Neuronal stem cell (in vitro differentiated cells): ENCODE measurements around the gene RAF1.
"Not testable (repeated sequence)": the region's sequence is repeated elsewhere in the genome, so short reads cannot be mapped to it uniquely, and the experiment has no call there.

Source experiments
- DNase-seq: peaks from one replicate; pipeline ENCODE4 v3.0.0-alpha.2; 2013; ENCODE audit warnings: low spot score
- H2AFZ ChIP-seq: one replicate; pipeline ENCODE4 v1.6.1; 2013; ENCODE audit warnings: mild to moderate bottlenecking, low read length, inconsistent platforms
- H2AK5ac ChIP-seq: 2 replicates; pipeline ENCODE4 v1.6.1; 2013; ENCODE audit warnings: low read depth, mild to moderate bottlenecking, inconsistent platforms, low read length, moderate library complexity, mixed read lengths
- H2BK120ac ChIP-seq: 2 replicates; pipeline ENCODE4 v1.6.1; 2013; ENCODE audit warnings: low read depth, mild to moderate bottlenecking, inconsistent platforms, low read length, moderate library complexity, mixed read lengths
- H2BK12ac ChIP-seq: one replicate; pipeline ENCODE4 v1.6.1; 2013; ENCODE audit warnings: low read length, inconsistent platforms
- H2BK15ac ChIP-seq: 2 replicates; pipeline ENCODE4 v1.6.1; 2013; ENCODE audit warnings: mild to moderate bottlenecking, low read length, inconsistent platforms, mixed read lengths
- H2BK5ac ChIP-seq: one replicate; pipeline ENCODE4 v1.6.1; 2013; ENCODE audit warnings: inconsistent platforms, mild to moderate bottlenecking, low read length, moderate library complexity
- H3K14ac ChIP-seq: one replicate; pipeline ENCODE4 v1.6.1; 2013; ENCODE audit warnings: low read length, inconsistent platforms
- H3K18ac ChIP-seq: 2 replicates; pipeline ENCODE4 v1.6.1; 2013; ENCODE audit warnings: low read length, inconsistent platforms
- H3K23ac ChIP-seq: 2 replicates; pipeline ENCODE4 v1.6.1; 2013; ENCODE audit warnings: low read depth, mild to moderate bottlenecking, mixed read lengths, low read length, inconsistent platforms; ENCODE audit not compliant: poor library complexity
- H3K27ac ChIP-seq: replicated peaks from 3 replicates; pipeline ENCODE4 v1.5.1; 2013; ENCODE audit warnings: low read length, inconsistent platforms
- H3K27me3 ChIP-seq, 3 experiments: 2 replicates each; pipeline ENCODE4 v1.6.1; 2013; ENCODE audit warnings: low read length in 3 of 3, mild to moderate bottlenecking in 2 of 3, inconsistent platforms in 1 of 3, low read depth in 1 of 3, mixed read lengths in 1 of 3, moderate library complexity in 1 of 3; ENCODE audit not compliant: control insufficient read depth in 3 of 3, insufficient read depth in 3 of 3
- H3K36me3 ChIP-seq, 2 donors: replicated peaks in 1 of 2; 2 replicates each; pipeline ENCODE4 v1.6.1; 2013; ENCODE audit warnings: low read length in 2 of 2; ENCODE audit not compliant: control insufficient read depth in 2 of 2, insufficient read depth in 2 of 2
- H3K4ac ChIP-seq: 2 replicates; pipeline ENCODE4 v1.6.1; 2013; ENCODE audit warnings: inconsistent platforms, mild to moderate bottlenecking, low read length, moderate library complexity
- H3K4me1 ChIP-seq, 2 donors: 1 replicate in 1 of 2; 2 replicates in 1 of 2; pipeline ENCODE4 v1.6.1; 2013; ENCODE audit warnings: low read length in 2 of 2, low read depth in 1 of 2; ENCODE audit not compliant: control insufficient read depth in 2 of 2, insufficient read depth in 1 of 2
- H3K4me2 ChIP-seq: one replicate; pipeline ENCODE4 v1.6.1; 2013; ENCODE audit warnings: mild to moderate bottlenecking, low read length, inconsistent platforms; ENCODE audit not compliant: insufficient read depth, poor library complexity, severe bottlenecking
- H3K4me3 ChIP-seq, 2 donors: 2 replicates each; pipeline ENCODE4 v1.5.1; 2013; ENCODE audit warnings: low read length in 2 of 2, mild to moderate bottlenecking in 2 of 2, inconsistent platforms in 1 of 2, moderate library complexity in 1 of 2
- H3K79me1 ChIP-seq: one replicate; pipeline ENCODE4 v1.6.1; 2013; ENCODE audit warnings: low read depth, mild to moderate bottlenecking, inconsistent platforms, low read length, moderate library complexity
- H3K9ac ChIP-seq: one replicate; pipeline ENCODE4 v1.6.1; 2013; ENCODE audit warnings: mild to moderate bottlenecking, low read depth, low read length, inconsistent platforms; ENCODE audit not compliant: poor library complexity
- H3K9me3 ChIP-seq, 2 donors: replicated peaks in 1 of 2; 2 replicates each; pipeline versions ENCODE3 to v1.6.1; 2013; ENCODE audit warnings: low read length in 2 of 2, mild to moderate bottlenecking in 2 of 2, inconsistent platforms in 1 of 2, low read depth in 1 of 2, mixed read lengths in 1 of 2, moderate library complexity in 1 of 2; ENCODE audit not compliant: control insufficient read depth in 2 of 2, insufficient read depth in 1 of 2
- H4K8ac ChIP-seq: one replicate; pipeline ENCODE4 v1.6.1; 2013; ENCODE audit warnings: low read depth, mild to moderate bottlenecking, inconsistent platforms, low read length, moderate library complexity
- H4K91ac ChIP-seq: one replicate; pipeline ENCODE4 v1.6.1; 2013; ENCODE audit warnings: low read length, low read depth, mild to moderate bottlenecking, inconsistent platforms; ENCODE audit not compliant: poor library complexity
- WGBS, 2 donors: extraction: QIAGEN DNeasy Blood & Tissue Kit; methylation state at CpG; one replicate each; pipeline ENCODE4 v1.1.7; 2013; ENCODE audit warnings: missing lambda C conversion rate in 2 of 2, mixed read lengths in 1 of 2; ENCODE audit not compliant: insufficient read length in 2 of 2, insufficient replicate concordance in 1 of 2; ENCODE audit errors: extremely low coverage in 2 of 2; 5-methylcytosine and 5-hydroxymethylcytosine counted together

The RAF1 gene

GRCh38 chr3:12643010-12643380, 20.9 kb downstream of the RAF1 start:
- peaks cover 0 to 3% of the 10 kb centered on the region in 2 donors for H3K9me3 ChIP-seq
- no peak overlapping the region for H4K91ac ChIP-seq
- H3K9ac ChIP-seq = no peak overlapping the region
- H3K27ac ChIP-seq = no peak overlapping the region
- no peak overlapping the region for H2BK5ac ChIP-seq
- no peak overlapping the region for H4K8ac ChIP-seq
- no peak for DNase-seq
- no peak overlapping the region for H3K14ac ChIP-seq
- H2BK15ac ChIP-seq = no peak overlapping the region
- H3K36me3 ChIP-seq = peaks cover 0 to 9% of the 10 kb centered on the region in 2 donors
- H3K4me2 ChIP-seq = no peak overlapping the region
- H3K4me1 ChIP-seq = no peaks in the 10 kb centered on the region
- H2BK120ac ChIP-seq = no peak overlapping the region
- peaks cover 4% of the 10 kb centered on the region for H3K79me1 ChIP-seq
- H3K18ac ChIP-seq = no peak overlapping the region
- no peak overlapping the region for H2AK5ac ChIP-seq
- no peaks in the 10 kb centered on the region for H3K27me3 ChIP-seq
- no peak overlapping the region for H3K4ac ChIP-seq
- H2AFZ ChIP-seq = no peak overlapping the region
- no peak overlapping the region for H2BK12ac ChIP-seq
- no peak overlapping the region for H3K4me3 ChIP-seq
- H3K23ac ChIP-seq = no peak overlapping the region

DNA sequence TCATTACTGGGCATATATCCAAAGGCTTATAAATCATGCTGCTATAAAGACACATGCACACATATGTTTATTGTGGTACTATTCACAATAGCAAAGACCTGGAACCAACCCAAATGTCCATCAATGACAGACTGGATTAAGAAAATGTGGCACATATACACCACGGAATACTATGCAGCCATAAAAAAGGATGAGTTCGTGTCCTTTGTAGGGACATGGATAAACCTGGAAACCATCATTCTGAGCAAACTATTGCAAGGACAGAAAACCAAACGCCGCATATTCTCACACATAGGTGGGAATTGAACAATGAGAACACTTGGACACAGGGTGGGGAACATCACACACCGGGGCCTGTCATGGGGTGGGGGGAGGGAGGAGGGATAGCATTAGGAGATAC, 23.1 kb downstream of the RAF1 start:
- H3K14ac ChIP-seq, H2BK15ac ChIP-seq, H3K79me1 ChIP-seq, H4K91ac ChIP-seq, H2AK5ac ChIP-seq, H2BK5ac ChIP-seq, H2BK120ac ChIP-seq, H3K9me3 ChIP-seq, H3K18ac ChIP-seq, H3K27ac ChIP-seq, H2AFZ ChIP-seq, H3K23ac ChIP-seq, H2BK12ac ChIP-seq, H3K4me2 ChIP-seq, DNase-seq, H3K27me3 ChIP-seq, H4K8ac ChIP-seq, H3K4me3 ChIP-seq, H3K4ac ChIP-seq, H3K4me1 ChIP-seq, H3K9ac ChIP-seq: not testable (repeated sequence)
- H3K36me3 ChIP-seq = peaks cover 0 to 21% of the 10 kb centered on the region in 2 donors
- no CpG with 5 or more reads among the region's 5 CpGs for WGBS, 2 donors

DNA sequence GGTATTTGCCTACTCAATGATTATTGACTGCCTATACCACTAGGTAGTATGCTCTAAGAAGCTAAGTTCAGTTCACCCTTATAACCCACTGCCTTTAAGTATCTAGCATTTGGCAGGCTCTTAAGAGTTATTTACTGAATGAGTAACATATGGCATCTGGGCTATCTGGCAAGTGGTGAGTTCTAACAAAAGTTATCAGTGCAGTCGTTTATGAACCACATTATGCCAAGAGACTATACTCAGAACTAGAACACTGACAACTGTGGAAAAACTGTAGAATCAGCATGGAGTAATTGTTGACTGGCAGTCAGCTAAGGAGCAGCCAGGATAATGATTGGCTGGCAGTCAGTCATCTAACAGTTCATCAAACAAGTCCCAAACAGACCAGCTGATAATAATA, 25.8 kb downstream of the RAF1 start:
- Histone ChIP-seq H3K9me3 (peaks cover 0 to 3% of the 10 kb centered on the region in 2 donors), H3K4me3 (no peak overlapping the region), H3K18ac (no peak overlapping the region), H2AFZ (no peak overlapping the region), H3K27ac (no peak overlapping the region), H2BK12ac (no peak overlapping the region), H2BK15ac (no peak overlapping the region), H3K14ac (no peak overlapping the region), H3K4me2 (no peak overlapping the region), H3K9ac (no peak overlapping the region), H3K79me1 (peaks cover 4% of the 10 kb centered on the region), H3K4ac (no peak overlapping the region), H4K8ac (no peak overlapping the region), H3K23ac (no peak overlapping the region), H2BK5ac (no peak overlapping the region), H3K4me1 (no peaks in the 10 kb centered on the region), H2AK5ac (no peak overlapping the region), H3K36me3 (peaks cover 0 to 21% of the 10 kb centered on the region in 2 donors), H4K91ac (no peak overlapping the region), H2BK120ac (no peak overlapping the region), H3K27me3 (no peaks in the 10 kb centered on the region)
- DNase-seq = no peak
- WGBS, 2 donors = no CpG with 5 or more reads among the region's 1 CpG

- Histone ChIP-seq H2AK5ac (no peak overlapping the region), H2BK5ac (no peak overlapping the region), H3K27ac (no peak overlapping the region), H3K4me2 (no peak overlapping the region), H2AFZ (no peak overlapping the region), H3K4me1 (peaks cover 0 to 3% of the 10 kb centered on the region in 2 donors), H3K4ac (no peak overlapping the region), H3K79me1 (peaks cover 2% of the 10 kb centered on the region), H3K36me3 (peaks cover 0 to 18% of the 10 kb centered on the region in 2 donors), H3K14ac (no peak overlapping the region), H2BK12ac (no peak overlapping the region), H3K27me3 (no peaks in the 10 kb centered on the region), H4K8ac (no peak overlapping the region), H3K9ac (no peak overlapping the region), H3K23ac (no peak overlapping the region), H3K4me3 (no peak overlapping the region), H3K9me3 (no peaks in the 10 kb centered on the region), H2BK120ac (no peak overlapping the region), H2BK15ac (no peak overlapping the region), H4K91ac (no peak overlapping the region), H3K18ac (no peak overlapping the region)
- WGBS, 2 donors = no CpG with 5 or more reads among the region's 4 CpGs
- no peak for DNase-seq
These were observed 30.8 kb downstream of the RAF1 start for GRCh38 chr3:12633108-12633507.
